HepG2 (cell line): ENCODE data around the gene LMOD1. TPM values are rescaled to one million over a fixed set of nuclear protein-coding genes. Genes with fewer than 3 reads are reported as not detected.

Source experiments
- ARID2 ChIP-seq: sonication (generic); formaldehyde crosslinking; IDR thresholded peaks from 2 replicates; pipeline ENCODE4 v1.8.1; 2022; ENCODE audit warnings: mild to moderate bottlenecking, missing genetic modification reagents, borderline replicate concordance
- IRX3 ChIP-seq: sonication (generic); formaldehyde crosslinking; IDR thresholded peaks from 2 replicates; pipeline ENCODE4 v1.8.1; 2023; ENCODE audit warnings: mild to moderate bottlenecking, low read depth, missing genetic modification reagents, borderline replicate concordance
- KAT2B ChIP-seq: fragments of 150-350 bp; IDR thresholded peaks from 2 replicates; pipeline ENCODE4 v1.6.1; 2014; ENCODE audit warnings: low read depth, low read length, borderline replicate concordance
- MAFK ChIP-seq, 2 experiments: IDR thresholded peaks in 1 of 2; conservative IDR thresholded peaks in 1 of 2; 2 replicates each; pipeline ENCODE4 v1.6.1; 2011; ENCODE audit warnings: improper control_type of control experiment in 2 of 2, low read length in 2 of 2
- MAX ChIP-seq: IDR thresholded peaks from 2 replicates; pipeline ENCODE4 v1.6.1; 2012; ENCODE audit warnings: inconsistent platforms
- NCOA5 ChIP-seq: sonication (generic); formaldehyde crosslinking; IDR thresholded peaks from 2 replicates; pipeline ENCODE4 v1.4.0; 2020; ENCODE audit warnings: missing genetic modification reagents
- SMAD1 ChIP-seq: sonication (generic); formaldehyde crosslinking; IDR thresholded peaks from 2 replicates; pipeline ENCODE4 v1.4.0; 2020; ENCODE audit warnings: missing genetic modification reagents, low read depth, mild to moderate bottlenecking, borderline replicate concordance
- SP1 ChIP-seq, 2 experiments: fragments of 450-650 bp in 1 of 2; sonication (generic) in 1 of 2; formaldehyde crosslinking in 1 of 2; IDR thresholded peaks; 2 replicates each; pipeline versions ENCODE4 v1.4.0 to v1.6.1; 2016 to 2020; ENCODE audit warnings: missing genetic modification reagents in 1 of 2
- U2AF1 ChIP-seq: fragments of 200-400 bp; formaldehyde crosslinking; optimal IDR thresholded peaks from 2 replicates; pipeline ENCODE3; 2017; ENCODE audit warnings: mild to moderate bottlenecking, low read depth, low read length
- ZNF263 ChIP-seq: sonication (generic); formaldehyde crosslinking; IDR thresholded peaks from 2 replicates; pipeline ENCODE4 v1.4.0; 2020; ENCODE audit warnings: missing genetic modification reagents
- ZNF281 ChIP-seq: sonication (generic); formaldehyde crosslinking; IDR thresholded peaks from 2 replicates; pipeline ENCODE4 v1.4.0; 2020; ENCODE audit warnings: missing genetic modification reagents, borderline replicate concordance
- ZNF362 ChIP-seq: sonication (generic); formaldehyde crosslinking; IDR thresholded peaks from 2 replicates; pipeline ENCODE4 v1.4.0; 2020; ENCODE audit warnings: missing genetic modification reagents, mild to moderate bottlenecking, borderline replicate concordance
- ZNF607 ChIP-seq: sonication (generic); formaldehyde crosslinking; IDR thresholded peaks from 2 replicates; pipeline ENCODE4 v1.5.1; 2020; ENCODE audit warnings: missing genetic modification reagents, mild to moderate bottlenecking, borderline replicate concordance
- ZNF788 ChIP-seq: sonication (generic); formaldehyde crosslinking; IDR thresholded peaks from 2 replicates; pipeline ENCODE4 v1.5.0; 2020; ENCODE audit warnings: mild to moderate bottlenecking, missing genetic modification reagents, borderline replicate concordance
- ZNF891 ChIP-seq: sonication (generic); formaldehyde crosslinking; IDR thresholded peaks from 2 replicates; pipeline ENCODE4 v1.5.0; 2020; ENCODE audit warnings: mild to moderate bottlenecking, missing genetic modification reagents
- polyA plus RNA-seq, 8 experiments: library from polyadenylated mRNA; depleted of rRNA in 3 of 8; stranded (reverse) in 7 of 8; unstranded in 1 of 8; fragments of >200 nt; fragmentation: Illumina TruSeq in 4 of 8; extraction: Trizol in 4 of 8; gene quantifications; 2 replicates each; pipeline versions ENCODE4 v1.2.1 to v1.2.3, GENCODE V29; 2011 to 2016; ENCODE audit warnings: low read depth in 4 of 8, missing spikeins in 1 of 8, mixed read lengths in 1 of 8; ENCODE audit not compliant: insufficient read depth in 1 of 8
- total RNA-seq, 5 experiments: library from RNA; depleted of rRNA; stranded (reverse); fragments of >200 nt; fragmentation: Illumina TruSeq; extraction: Trizol; gene quantifications; 2 replicates each; pipeline ENCODE4 v1.2.3, GENCODE V29; 2016; ENCODE audit warnings: low read depth in 1 of 5
- TF ChIP-seq, protein P1 (sequence below): sonication (generic); formaldehyde crosslinking; IDR thresholded peaks from 2 replicates; pipeline ENCODE4 v1.5.1; 2020; ENCODE audit warnings: missing genetic modification reagents, mild to moderate bottlenecking, borderline replicate concordance
- TF ChIP-seq, protein P2 (sequence below): sonication (generic); formaldehyde crosslinking; IDR thresholded peaks from 2 replicates; pipeline ENCODE4 v1.5.0; 2020; ENCODE audit warnings: missing genetic modification reagents, mild to moderate bottlenecking, borderline replicate concordance
- TF ChIP-seq, protein P3 (sequence below): IDR thresholded peaks from 2 replicates; pipeline ENCODE4 v1.6.1; 2018; ENCODE audit warnings: missing genetic modification reagents, mild to moderate bottlenecking, missing compliant biosample characterization

LMOD1 gene
- total and polyA plus RNA-seq, 2 of the 13 experiments (the other 11 are each of a cell fraction or from before 2014, with no cell fraction given), result not detected

- TF ChIP-seq U2AF1 (no peak), MAFK (conservative IDR thresholded peaks at IDR 0.05 in 1 of 2, IDR thresholded peaks at IDR 0.05 in 1 of 2; ENCODE audit: low read length in 2 of 2) (no peak), KAT2B (no peak), MAX (no peak), NCOA5 (no peak), ZNF891 (CRISPR knock-in tag) (no peak), ZNF362 (CRISPR knock-in tag) (no peak), ZNF263 (CRISPR knock-in tag) (no peak), ZNF281 (CRISPR knock-in tag) (peak; percentile 89), IRX3 (CRISPR knock-in tag) (no peak), SP1 (IDR thresholded peaks at IDR 0.05) (no peak), SP1 (CRISPR knock-in tag; IDR thresholded peaks at IDR 0.05) (no peak), SMAD1 (CRISPR knock-in tag) (no peak), ARID2 (CRISPR knock-in tag) (no peak), ZNF788 (CRISPR knock-in tag) (no peak; the same call in 1 of the 2 replicates), ZNF607 (CRISPR knock-in tag) (no peak)
- TF ChIP-seq, protein P1, sequence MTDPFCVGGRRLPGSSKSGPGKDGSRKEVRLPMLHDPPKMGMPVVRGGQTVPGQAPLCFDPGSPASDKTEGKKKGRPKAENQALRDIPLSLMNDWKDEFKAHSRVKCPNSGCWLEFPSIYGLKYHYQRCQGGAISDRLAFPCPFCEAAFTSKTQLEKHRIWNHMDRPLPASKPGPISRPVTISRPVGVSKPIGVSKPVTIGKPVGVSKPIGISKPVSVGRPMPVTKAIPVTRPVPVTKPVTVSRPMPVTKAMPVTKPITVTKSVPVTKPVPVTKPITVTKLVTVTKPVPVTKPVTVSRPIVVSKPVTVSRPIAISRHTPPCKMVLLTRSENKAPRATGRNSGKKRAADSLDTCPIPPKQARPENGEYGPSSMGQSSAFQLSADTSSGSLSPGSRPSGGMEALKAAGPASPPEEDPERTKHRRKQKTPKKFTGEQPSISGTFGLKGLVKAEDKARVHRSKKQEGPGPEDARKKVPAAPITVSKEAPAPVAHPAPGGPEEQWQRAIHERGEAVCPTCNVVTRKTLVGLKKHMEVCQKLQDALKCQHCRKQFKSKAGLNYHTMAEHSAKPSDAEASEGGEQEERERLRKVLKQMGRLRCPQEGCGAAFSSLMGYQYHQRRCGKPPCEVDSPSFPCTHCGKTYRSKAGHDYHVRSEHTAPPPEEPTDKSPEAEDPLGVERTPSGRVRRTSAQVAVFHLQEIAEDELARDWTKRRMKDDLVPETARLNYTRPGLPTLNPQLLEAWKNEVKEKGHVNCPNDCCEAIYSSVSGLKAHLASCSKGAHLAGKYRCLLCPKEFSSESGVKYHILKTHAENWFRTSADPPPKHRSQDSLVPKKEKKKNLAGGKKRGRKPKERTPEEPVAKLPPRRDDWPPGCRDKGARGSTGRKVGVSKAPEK (CRISPR knock-in tag), result no peak
- TF ChIP-seq, protein P2, sequence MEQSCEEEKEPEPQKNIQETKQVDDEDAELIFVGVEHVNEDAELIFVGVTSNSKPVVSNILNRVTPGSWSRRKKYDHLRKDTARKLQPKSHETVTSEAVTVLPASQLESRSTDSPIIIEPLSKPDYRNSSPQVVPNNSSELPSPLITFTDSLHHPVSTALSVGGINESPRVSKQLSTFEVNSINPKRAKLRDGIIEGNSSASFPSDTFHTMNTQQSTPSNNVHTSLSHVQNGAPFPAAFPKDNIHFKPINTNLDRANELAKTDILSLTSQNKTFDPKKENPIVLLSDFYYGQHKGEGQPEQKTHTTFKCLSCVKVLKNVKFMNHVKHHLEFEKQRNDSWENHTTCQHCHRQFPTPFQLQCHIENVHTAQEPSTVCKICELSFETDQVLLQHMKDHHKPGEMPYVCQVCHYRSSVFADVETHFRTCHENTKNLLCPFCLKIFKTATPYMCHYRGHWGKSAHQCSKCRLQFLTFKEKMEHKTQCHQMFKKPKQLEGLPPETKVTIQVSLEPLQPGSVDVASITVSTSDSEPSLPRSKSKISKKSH, result no peak
- TF ChIP-seq, protein P3, sequence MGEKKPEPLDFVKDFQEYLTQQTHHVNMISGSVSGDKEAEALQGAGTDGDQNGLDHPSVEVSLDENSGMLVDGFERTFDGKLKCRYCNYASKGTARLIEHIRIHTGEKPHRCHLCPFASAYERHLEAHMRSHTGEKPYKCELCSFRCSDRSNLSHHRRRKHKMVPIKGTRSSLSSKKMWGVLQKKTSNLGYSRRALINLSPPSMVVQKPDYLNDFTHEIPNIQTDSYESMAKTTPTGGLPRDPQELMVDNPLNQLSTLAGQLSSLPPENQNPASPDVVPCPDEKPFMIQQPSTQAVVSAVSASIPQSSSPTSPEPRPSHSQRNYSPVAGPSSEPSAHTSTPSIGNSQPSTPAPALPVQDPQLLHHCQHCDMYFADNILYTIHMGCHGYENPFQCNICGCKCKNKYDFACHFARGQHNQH (CRISPR knock-in tag), result peak; percentile 74; the same call in 1 of the 2 replicates
Observed at GRCh38 chr1:201941420-201942128, 4.8 kb downstream of the LMOD1 start (continued).
